Choroid plexus epithelial cell (primary cell): ENCODE results near the gene TMEM204.

ENCODE experiments used
- DNase-seq: peaks from one replicate; pipeline ENCODE4 v3.0.0-alpha.2; 2010; ENCODE audit warnings: low read depth
- H3K4me3 ChIP-seq: 2 replicates; pipeline ENCODE4 v1.5.1; 2011; ENCODE audit warnings: low read depth, mild to moderate bottlenecking, control low read depth, low read length, moderate library complexity
- TF ChIP-seq, protein P1 (sequence below): conservative IDR thresholded peaks from 2 replicates; pipeline ENCODE4 v1.5.1; 2011; ENCODE audit warnings: low read depth, mild to moderate bottlenecking, control low read depth, inconsistent platforms, low read length, moderate library complexity

Gene TMEM204

DNA sequence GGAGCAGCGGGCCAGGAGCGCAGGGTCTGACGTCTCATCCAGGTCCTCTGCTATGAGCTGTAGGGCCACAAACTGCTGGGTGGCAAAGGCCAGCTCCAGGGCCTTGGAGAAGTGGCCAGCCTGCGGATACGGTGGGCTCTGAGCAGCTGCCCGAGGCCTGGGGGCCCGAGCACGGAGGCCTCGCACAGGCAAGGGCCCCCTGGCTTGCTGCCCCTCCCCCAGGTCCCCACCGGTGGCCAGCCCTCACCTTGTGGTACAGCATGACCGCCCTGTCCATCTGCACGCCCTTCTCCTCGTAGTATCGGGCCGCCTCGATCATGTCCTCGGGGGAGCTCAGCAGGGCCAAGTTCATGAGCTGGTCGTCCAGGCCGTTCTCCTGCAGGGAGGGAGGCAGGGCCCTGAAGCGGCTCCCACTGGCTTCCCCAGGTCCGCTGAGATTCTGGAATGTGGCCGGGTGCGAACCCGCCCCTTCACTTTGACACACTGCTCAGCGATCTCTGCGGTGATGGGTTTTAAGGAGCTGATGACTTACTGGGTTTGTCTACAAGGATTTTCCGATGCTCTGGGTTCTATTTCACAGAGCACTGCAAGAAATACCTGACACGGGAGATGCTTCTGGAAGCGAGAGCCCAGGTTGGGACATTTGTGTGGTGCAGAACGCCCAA lies 9.8 kb upstream of the TMEM204 start:
- DNase-seq = no peak
- no peak overlapping the region for H3K4me3 ChIP-seq
- TF ChIP-seq, protein P1, sequence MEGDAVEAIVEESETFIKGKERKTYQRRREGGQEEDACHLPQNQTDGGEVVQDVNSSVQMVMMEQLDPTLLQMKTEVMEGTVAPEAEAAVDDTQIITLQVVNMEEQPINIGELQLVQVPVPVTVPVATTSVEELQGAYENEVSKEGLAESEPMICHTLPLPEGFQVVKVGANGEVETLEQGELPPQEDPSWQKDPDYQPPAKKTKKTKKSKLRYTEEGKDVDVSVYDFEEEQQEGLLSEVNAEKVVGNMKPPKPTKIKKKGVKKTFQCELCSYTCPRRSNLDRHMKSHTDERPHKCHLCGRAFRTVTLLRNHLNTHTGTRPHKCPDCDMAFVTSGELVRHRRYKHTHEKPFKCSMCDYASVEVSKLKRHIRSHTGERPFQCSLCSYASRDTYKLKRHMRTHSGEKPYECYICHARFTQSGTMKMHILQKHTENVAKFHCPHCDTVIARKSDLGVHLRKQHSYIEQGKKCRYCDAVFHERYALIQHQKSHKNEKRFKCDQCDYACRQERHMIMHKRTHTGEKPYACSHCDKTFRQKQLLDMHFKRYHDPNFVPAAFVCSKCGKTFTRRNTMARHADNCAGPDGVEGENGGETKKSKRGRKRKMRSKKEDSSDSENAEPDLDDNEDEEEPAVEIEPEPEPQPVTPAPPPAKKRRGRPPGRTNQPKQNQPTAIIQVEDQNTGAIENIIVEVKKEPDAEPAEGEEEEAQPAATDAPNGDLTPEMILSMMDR = no peak

DNA sequence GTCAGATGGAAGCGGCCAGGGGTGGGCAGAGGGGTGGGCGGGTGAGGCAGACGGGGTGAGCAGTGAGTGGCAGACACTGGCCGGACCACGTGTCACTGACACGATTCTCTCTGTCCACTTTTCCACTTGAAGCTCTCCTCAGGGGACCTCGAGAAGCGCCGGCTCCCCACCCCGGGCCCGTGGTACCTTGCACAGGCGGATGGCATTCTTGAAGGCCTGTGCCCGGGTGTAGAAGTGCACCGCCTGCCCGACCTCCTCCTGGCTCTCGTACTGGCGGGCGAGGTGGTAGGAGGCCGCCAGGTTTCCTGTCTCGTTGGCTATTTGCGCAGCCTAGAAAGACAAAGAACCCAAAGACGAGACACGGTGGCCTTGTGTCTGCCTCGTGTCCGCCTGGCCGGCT lies 9.1 kb upstream of the TMEM204 start:
- TF ChIP-seq, protein P1 = no peak
- no peak for DNase-seq
- H3K4me3 ChIP-seq = no peak overlapping the region

DNA sequence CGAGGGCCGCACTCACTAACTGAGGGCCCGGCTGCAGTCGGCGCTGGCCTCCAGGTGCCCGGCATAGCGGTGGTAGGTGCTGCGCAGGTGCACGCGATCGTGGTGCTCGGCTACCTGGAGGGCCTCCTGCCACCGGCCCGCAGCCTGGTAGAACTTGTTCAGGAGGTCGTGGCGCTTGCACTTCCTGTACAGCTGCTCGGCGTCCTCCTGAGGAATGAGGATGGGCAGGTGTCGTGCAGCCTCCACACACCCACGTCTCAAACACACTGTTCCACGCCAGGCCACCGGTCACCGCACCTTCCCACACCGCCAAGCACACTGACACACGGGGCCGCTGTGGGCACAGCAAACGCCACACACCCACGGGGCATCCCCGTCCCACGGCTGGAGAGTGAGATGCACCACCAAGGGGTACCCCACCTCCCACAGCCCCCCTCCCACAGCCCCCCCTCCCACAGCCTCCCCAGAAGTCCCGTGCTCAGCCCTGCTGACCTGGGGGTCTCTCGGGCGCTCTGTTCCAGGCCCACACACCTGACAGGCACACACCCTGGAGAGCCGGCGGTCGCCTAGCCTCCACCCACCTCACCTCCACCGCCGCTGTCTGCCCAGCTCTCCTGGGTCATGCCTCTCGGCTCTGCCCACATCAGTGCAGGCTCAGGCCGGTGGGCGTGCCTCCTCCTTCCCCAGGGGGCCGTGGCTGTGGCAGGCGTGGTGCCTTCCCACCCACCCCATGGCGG lies 7.4 kb upstream of the TMEM204 start:
- no peak for DNase-seq
- TF ChIP-seq, protein P1 = no peak
- H3K4me3 ChIP-seq = no peak overlapping the region

DNA sequence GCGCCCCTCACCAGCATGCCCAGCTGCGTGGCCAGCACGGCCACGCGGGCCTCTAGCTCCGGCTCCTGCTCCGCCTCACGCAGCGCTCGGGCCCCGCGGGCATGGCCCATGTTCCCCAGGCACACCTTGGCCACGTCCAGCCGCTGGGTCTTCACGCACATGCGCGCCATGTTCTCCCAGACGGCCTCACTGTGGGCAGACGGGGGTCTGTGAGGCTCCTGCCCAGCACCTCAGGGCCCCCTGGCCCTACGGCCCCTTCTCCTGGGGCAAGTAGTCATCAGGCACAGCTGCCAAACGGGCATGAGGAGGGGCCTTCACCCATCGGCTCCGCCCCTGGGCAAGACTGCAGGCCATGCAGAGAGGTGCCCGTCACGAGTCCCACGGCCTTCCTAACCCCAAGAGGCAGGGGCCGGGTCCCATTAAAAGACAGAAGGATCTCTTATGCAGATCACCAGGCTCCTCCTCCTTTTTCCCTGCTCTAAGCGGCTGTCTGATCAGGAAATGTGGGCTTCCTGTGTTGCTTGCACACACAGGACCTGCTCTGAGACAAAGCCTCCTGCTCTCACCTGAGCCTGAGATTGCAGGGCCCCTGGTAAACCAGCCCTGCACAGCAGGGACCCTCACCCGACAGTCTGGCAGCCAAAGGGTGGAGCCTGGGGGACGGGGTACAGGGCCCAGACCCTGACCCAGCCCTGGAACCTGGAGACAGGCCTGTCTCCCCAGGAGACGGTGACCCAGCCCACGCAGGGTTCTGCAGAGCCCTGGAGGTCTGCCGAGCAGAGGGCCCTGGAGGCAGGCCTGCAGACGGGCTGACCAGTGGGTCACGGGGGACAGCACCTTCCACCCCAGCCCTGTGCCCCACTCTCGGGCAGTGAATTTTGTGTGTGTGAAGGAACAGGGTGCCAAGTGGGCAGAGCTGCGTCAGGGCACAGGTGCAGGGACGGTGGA lies 6.6 kb upstream of the TMEM204 start:
- no peak for DNase-seq
- no peak overlapping the region for H3K4me3 ChIP-seq
- TF ChIP-seq, protein P1 = no peak

DNA sequence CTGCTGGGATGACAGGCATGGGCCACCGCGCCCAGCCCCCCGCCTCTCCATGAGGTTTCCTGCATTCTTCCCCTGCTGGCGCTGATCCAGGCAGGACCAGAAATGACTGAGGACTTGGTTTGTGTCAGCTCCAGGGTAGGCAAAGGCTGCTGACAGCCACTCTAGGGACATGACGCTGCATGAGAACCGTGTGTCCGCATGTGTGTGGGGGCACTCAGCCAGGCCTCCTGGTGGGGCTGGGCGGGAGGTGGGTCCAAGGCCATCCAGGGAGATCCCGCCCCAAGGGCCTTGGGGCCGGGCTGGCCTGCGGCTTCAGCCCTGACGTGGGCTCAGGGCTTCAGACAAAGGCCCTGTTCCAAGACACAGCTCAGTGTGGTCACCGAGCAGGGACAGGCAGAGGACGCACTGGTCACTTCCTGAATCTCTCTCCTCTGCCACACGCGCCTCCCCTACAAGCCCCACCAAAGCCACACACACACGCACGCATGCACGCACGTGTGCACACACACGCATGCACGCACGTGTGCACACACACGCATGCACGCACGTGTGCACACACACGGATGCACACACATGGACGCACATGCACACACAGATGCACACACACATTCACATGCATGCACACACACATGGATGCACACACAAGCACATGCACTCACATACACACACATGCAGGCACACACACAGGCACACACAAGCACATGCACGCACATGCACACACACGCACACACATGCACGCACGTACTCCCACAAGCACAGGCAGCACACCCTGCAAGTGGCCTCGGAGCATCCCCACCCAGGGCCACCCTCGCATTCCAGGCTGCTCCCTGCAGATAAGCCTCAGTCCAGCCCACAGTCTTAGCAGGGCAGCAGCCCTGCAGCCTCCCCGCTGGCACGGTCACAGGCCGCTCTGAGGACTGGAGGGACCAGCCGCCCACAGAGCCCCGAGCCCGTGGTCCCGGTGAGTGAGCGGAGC lies 5.3 kb upstream of the TMEM204 start:
- H3K4me3 ChIP-seq = no peak overlapping the region
- DNase-seq = peak; percentile 33
- TF ChIP-seq, protein P1 = no peak
